Testis (tissue), 2 donors: ENCODE measurements around the gene CLOCK.

Experiments used
- CTCF ChIP-seq, 3 experiments: fragments of 450-650 bp in 2 of 3; fragments of 200-600 bp in 1 of 3; sonication (generic) in 1 of 3; IDR thresholded peaks; one replicate each; pipeline ENCODE4 v1.5.1; 2016 to 2019; ENCODE audit warnings: antibody characterized with exemption in 3 of 3, mild to moderate bottlenecking in 2 of 3, moderate library complexity in 1 of 3
- POLR2A ChIP-seq: fragments of 450-650 bp; IDR thresholded peaks from one replicate; pipeline ENCODE4 v1.6.1; 2017; ENCODE audit warnings: antibody characterized with exemption, mild to moderate bottlenecking, moderate library complexity

- TF ChIP-seq CTCF (IDR thresholded peaks at IDR 0.05), result no peak
- no peak for TF ChIP-seq POLR2A
Measured at GRCh38 chr4:55381502-55381901, 165.2 kb downstream of the CLOCK start.
